GM23248 (cell line): ENCODE data around the gene KRTAP13-1.

ENCODE experiments used
- EZH2 ChIP-seq: fragments of 200-600 bp; sonication (generic); IDR thresholded peaks from 2 replicates; pipeline ENCODE4 v1.6.1; 2018; ENCODE audit warnings: antibody characterized with exemption, mild to moderate bottlenecking; ENCODE audit not compliant: insufficient read depth, poor library complexity, severe bottlenecking
- EZH2phosphoT487 ChIP-seq: fragments of 200-600 bp; sonication (generic); IDR thresholded peaks from 2 replicates; pipeline ENCODE4 v1.6.1; 2018; ENCODE audit warnings: antibody characterized with exemption, moderate library complexity, mild to moderate bottlenecking, low read depth; ENCODE audit not compliant: insufficient read depth

GRCh38 chr21:30415993-30416392 is 20.2 kb downstream of the KRTAP13-1 start:
- TF ChIP-seq EZH2 (no peak), EZH2phosphoT487 (no peak)
